Measurements from ENCODE around the gene TMEM245.

TMEM245 gene

DNA sequence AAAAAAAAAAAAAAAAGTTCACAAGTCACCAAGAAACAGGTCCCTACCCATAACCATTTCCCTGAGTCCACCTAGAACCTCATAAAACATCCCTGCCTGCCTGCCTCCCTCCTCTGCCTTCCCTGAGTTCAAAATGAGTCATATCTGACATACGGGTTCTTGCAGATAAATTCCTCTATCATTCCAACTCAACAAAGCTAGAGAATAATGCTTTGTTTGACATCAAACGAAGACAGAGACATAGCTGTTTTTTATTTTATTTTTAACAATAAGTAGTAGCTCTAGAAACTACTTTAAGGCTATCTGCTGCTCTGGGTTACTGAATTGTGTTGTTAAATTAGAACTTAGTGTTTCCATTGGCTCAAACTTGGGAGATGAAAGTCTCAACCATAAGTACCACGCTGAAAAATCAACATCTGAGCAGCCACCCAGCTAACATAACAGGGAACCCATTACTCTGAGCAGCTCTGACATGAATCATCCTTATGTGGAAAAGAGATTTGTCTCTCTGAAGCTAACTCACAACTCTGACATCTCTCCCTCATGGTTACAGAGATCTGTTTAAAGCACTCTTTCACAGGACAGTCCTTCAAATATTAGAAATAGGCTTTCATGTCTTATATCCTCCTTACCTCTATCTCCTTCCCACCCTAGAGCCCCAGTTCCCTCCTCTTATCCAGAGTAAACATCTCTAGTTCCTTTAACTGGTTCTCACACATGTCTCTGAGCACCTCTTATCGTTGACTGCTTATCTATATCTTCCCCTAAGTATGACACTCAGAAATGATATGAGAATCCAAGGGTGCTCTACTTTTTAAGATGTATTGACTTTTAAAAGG lies 12.1 kb downstream of the TMEM245 start:
- in situ Hi-C loops (cut with MboI; ENCODE audit: low sequenced_read_pairs), result no loop called here

DNA sequence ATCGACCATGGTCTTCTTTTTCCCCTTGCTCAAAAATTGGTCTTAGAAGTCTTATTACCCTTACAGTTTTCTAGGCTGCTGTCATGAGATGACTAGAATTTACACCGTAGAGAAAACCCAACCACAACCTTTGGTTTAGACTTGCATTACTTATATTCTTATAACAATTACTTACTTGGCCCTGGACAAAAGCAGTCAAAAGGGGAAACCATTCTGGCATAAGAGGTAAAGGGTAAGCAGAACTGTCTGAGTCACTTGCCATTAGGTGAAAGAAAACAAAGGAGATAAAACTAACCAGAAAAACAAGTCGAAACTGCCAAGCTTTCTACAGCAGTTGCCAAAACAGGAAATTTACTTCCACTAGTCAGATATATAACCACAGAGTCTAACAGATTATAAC lies 17.9 kb downstream of the TMEM245 start:
- in situ Hi-C loops (cut with MboI; ENCODE audit: low sequenced_read_pairs), result no loop called here

DNA sequence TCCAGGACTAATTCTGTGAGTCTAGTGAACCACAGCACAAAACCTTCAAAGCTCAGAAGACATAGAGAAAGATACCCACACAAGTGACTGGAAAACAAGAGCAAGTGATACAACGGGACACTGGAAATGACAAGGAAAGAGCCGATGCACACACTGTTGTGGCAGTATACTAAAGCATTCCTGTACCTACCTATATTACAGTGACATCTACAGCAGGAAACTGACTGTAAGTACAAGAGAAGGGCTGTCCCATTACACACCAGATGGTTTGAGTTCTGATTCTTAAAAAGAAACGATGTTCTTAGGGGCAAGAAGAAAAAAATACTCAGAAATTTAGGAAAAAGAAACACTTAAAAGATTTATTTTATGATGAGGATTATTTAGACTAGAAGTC lies 18.5 kb downstream of the TMEM245 start:
- in situ Hi-C loops (cut with MboI; ENCODE audit: low sequenced_read_pairs), result no loop called here

DNA sequence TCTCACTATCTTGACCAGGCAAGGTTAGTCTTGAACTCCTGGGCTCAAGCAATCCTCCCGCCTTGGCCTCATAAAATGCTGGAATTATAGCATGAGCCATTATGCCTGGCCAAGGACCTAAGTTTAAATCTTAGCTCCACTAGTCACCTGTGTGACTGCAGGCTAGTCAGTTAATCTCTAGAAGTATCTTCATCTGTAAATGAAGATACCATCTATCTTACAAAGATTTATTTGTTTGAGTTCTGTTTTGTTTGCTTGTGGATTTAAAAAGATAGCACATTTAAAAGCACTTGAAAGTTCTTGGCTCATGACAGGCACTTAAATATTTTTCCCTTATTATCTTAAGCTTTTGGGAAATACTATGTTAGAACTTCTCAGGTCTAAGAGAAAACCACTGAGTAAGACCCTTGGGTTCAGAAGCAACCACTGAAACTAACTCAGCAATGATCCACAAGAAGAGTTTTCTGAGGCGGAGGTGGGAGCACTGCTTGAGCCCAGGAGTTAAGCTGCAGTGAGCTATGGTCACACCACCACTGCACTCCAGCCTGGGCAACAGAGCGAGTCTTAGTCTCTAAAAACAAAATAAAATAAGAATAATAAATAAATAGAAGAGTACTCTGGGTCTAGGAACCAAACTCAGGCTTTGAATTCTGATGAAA lies 19.1 kb downstream of the TMEM245 start:
- in situ Hi-C loops (cut with MboI; ENCODE audit: low sequenced_read_pairs), result no loop called here

DNA sequence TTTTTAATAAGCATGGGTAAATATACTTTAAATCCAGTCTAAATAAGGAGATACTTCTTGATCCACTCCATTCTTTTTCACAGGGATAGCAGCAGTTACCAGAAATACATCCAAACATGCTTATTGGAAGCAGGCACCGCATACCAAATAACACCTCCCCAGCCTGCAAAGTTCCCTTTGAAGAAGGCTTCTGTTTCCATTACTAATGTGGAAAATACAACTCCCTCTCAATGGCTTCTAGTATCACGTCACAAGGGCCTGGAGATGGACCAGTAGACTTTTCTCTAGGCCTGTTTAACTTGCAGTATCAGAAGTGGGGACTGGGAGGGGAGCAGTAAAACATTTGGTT lies 20.8 kb downstream of the TMEM245 start:
- in situ Hi-C loops (cut with MboI; ENCODE audit: low sequenced_read_pairs), result no loop called here

DNA sequence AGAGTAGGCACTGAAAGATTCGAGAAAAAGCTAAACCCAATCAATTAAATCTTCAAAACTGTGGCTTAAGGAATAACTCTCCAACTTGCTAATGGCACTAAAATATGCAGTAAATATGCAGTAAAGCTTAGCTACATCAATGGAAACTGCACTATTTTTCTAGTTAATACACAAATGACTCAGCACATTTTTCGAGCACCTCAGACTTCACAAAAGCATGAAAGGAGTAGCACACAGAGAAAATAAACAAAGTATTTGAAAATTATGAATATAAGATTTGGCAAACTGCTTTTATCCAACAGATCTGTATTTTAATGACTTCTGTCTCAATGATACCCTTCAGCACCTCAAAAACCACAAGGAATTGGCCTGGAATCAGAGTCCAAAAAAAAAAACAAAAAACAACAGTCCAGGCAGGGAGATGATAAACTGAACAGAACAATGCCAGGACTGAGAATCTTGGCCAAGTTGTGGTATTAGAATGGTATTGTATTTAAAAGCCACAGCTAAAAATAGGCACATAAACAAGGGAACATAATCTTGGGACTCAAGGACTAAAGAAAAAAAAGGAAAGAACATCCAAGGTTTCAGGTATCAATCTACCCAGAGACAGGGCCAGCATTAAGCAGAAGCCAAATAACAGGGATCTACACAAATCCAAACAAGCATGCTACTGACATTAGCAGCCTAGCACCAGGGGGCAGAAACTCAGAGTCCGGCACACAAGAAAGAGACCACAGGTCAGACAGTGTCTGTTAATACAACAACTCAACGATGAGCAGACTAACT lies 21.4 kb downstream of the TMEM245 start:
- in situ Hi-C loops (cut with MboI; ENCODE audit: low sequenced_read_pairs), result no loop called here

DNA sequence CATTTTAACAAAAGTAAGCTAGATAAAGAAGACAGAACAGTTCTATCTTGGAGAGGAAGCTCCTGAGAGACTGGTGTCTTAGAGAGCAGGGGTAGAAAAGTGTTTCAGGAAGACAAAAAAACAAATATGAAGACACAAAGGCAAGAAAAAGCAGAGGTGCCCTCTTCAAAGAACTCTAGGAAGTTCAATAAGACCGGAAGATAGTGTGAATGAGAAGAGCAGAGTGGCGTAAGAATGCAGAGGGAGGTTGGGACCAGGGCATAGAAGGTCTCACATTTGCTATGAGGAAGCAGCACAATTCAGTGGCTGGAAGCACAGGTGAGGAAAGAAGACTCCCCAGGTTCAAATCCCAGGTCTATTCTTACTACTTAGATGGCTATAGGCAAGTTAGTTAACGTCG lies 22.6 kb downstream of the TMEM245 start:
- in situ Hi-C loops (cut with MboI; ENCODE audit: low sequenced_read_pairs), result no loop called here

DNA sequence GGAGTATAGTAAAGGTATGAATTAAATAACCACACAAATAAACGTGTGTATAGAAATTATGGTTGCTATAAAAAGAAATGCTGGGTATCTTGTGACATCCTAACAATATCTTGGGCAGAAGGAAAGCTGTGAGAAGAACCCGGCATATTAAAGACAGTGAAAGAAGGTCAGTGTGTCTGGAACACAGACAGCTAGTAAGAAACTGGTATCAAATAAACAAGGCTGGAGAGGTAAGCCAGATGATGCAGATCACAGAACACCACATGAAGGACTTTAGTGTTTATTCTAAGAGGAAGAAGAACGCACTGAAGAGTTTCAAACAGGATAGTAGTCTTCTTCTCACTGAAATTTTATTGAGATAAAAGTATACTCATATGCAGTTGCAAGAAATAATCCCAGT lies 24.4 kb downstream of the TMEM245 start:
- in situ Hi-C loops (cut with MboI; ENCODE audit: low sequenced_read_pairs), result no loop called here

DNA sequence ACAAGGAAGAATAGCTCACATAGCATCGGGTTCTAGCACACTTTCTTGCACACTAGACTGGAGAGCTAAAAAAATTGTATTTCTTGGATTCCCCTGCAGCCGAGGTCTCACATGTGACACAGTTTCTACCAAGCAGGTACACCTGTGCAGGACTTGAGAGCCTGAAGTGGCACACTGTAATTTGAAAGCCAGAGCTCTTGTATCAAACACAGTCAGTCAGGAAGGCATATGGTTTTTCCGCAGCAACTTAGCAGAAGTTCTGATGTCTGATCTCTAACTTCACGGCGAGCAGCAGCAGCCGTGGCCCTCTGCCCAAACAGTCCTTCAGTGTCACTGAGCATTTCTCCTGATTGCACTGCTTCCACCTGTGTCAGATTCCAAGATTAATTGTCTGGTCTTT lies 25.5 kb downstream of the TMEM245 start:
- in situ Hi-C loops (cut with MboI; ENCODE audit: low sequenced_read_pairs), result no loop called here

DNA sequence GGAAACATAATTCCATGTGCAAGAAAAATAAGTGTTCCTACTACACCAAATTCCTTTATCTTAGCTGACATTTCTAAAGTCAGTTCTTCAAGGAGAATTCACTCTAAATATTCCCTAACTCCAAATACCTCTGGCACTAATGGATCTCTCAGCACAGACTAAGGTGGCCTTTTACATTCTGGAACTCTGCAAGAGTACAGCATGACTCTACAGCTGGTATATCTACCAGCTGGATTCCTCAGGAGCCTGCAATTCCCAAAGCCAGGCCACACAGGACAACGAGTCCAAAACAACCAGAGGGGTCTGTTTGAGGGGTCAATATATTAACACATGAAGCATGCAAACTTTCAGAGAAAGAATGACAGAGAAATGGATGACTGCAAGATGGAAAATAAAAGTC lies 27.2 kb downstream of the TMEM245 start:
- in situ Hi-C loops (cut with MboI; ENCODE audit: low sequenced_read_pairs), result no loop called here

DNA sequence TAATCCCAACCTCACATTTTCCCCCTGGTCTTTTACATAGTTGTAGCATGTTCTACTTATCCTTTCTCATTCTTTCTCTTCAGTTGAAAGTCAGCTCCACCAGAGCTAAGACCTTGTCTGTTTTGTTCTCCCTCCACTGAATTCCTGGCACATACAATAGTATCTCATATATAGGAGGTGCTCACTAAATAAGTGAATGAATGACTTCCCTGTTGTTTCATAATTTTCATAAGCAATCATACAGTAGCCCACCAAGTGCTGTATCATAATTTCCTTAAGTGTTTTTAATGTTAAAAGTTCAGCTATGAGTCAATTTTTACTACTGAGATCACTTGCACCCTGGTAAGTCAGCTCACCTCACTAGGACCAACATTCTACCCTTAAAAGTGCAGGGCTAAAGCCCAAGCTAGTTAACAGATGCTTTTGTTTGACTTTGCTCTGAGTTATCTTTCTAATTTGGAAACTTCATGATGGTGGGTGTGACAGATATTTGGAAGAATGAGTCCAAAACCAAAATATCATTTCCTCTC lies 27.6 kb downstream of the TMEM245 start:
- in situ Hi-C loops (cut with MboI; ENCODE audit: low sequenced_read_pairs), result no loop called here

DNA sequence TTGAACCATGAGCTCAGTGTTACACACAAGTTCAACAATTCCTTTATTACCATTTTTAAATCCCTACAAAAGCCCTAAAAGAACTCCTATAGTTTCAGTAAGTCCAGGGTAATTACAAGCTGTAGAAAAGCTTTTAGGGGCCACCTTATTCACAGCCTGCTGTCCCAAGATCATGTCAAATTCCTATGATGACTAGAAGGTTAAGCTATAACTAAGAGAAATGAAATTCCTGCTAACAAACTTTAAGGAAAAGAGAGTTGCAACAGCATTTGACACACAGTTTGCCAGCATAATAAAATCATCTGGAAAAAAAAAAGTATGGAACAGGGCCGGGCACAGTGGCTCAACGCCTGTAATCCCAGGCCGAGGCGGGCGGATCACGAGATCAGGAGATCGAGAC lies 31.5 kb downstream of the TMEM245 start:
- in situ Hi-C loops (cut with MboI; ENCODE audit: low sequenced_read_pairs), result no loop called here

DNA sequence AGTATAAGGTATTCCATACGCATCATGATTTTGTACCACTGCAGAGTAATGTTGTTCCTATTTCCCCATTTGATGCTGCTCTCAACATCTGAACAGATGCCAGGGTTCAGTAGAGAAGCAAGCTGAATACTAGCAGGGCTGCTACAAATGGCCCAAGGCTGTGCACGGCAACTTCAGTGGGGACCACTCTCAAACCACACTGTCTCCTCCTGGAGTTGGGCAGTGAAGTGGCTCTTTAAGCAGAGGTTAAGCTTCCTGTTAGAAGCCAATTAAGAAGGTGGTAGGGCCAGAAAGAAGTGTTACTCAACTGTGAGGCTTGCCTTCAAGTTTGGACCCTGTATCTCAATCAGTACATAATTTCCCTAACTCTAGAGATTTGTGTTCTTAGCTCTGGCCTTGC lies 32.0 kb downstream of the TMEM245 start:
- in situ Hi-C loops (cut with MboI; ENCODE audit: low sequenced_read_pairs), result no loop called here

DNA sequence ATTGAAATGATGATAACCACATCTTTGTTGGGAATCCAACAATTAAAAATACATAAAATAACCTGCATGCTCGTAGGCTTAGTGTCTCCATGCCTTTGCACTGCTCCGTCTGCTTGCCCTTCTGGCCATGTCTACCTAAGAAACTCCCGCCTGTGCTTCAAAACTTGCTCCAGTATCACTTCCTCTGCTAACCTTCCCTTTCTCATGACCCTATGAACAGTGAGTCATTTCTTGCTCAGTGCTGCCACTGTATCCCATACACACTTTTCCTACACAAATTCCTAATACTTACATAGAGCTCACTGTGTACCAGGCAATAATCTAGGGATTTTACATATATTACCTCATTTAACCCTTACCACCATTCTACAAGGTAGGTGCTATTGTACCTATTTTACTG lies 33.5 kb downstream of the TMEM245 start:
- in situ Hi-C loops (cut with MboI; ENCODE audit: low sequenced_read_pairs), result no loop called here

DNA sequence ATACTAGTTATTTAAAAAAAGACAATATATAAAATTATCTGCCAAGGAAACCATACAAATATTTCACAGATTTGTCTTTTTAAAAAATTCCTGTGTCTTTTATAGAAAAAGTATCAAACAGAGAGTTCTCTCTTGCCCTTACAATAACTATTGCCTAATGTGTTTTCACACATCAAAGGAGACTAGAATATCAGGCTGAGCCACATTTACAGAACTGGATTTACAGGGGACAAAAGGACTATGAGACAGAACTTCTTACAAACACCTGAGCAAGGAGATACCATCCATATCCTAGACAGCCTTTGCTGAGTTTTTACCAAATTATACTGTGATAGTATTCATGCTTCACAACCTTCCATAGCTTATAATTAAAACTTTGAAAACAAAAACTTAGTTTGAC lies 34.2 kb downstream of the TMEM245 start:
- in situ Hi-C loops (cut with MboI; ENCODE audit: low sequenced_read_pairs), result no loop called here

DNA sequence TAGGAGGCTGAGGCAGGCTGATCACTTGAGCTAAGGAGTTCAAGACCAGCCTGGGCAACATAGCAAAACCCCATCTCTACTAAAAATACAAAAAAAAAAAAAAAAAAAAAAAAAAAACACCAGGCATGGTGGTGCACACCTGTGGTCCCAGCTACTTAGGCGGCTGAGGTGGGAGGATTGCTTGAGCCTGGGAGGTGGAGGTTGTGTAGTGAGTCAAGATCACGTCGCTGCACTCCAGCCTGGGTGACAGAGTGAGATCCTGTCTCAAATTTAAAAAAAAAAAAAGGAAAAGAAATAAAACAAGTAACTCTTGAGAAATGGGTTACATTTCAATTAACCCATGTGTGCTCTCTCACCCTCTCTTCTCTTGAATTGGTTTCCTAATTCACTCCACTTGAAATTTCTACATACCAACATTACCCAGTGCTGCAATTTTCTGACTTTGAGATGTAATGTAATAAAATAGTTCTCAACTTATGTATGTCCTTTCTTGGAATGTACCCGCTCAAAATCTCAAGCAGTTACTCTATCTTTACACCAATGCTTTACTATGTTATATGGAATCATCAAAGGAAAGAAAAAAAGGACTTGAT lies 35.8 kb downstream of the TMEM245 start:
- in situ Hi-C loops (cut with MboI; ENCODE audit: low sequenced_read_pairs), result no loop called here

DNA sequence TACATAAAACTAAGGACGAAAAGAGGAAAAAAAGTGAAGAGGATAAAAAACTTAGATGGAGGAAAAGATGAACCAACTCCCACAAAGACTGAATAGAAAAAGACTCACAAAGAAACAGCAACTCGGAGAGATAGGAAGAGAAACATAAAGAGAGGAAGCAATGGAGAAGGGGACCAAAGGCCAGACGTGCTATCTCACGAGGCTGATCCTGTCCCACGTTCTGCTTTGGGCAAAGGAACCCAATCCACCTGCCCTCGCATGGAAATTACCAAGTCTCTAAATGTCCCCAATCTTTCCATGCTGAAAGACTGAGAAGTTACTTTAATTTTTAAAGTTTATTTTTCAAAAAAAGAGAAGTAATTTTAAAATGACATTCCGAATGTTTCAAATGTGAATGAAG lies 36.6 kb downstream of the TMEM245 start:
- in situ Hi-C loops (cut with MboI; ENCODE audit: low sequenced_read_pairs), result no loop called here

DNA sequence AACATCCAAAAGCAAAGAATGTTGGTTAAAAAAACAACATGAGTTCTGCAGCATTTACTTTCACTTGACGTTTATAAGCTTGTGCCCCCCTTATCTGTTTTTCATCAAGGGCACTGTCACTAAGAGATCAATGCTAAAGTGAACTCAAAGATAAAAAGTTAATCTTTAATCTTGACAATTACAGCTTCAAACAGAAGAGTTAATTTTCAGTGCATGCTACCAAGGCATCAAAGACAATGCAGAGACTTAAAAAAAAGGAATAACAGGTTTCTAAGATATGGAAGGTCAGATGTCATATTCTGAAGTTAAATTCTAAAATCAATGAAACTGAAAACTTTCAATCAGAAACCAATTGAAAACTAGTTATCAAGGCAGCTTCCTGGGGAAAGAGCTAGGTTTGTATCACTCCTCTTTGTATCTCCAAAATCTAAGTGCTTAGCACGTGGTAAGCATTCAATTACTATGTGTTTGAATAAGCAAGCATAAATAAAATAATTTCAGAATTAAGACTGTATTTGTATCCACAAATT lies 37.6 kb downstream of the TMEM245 start:
- in situ Hi-C loops (cut with MboI; ENCODE audit: low sequenced_read_pairs), result no loop called here

DNA sequence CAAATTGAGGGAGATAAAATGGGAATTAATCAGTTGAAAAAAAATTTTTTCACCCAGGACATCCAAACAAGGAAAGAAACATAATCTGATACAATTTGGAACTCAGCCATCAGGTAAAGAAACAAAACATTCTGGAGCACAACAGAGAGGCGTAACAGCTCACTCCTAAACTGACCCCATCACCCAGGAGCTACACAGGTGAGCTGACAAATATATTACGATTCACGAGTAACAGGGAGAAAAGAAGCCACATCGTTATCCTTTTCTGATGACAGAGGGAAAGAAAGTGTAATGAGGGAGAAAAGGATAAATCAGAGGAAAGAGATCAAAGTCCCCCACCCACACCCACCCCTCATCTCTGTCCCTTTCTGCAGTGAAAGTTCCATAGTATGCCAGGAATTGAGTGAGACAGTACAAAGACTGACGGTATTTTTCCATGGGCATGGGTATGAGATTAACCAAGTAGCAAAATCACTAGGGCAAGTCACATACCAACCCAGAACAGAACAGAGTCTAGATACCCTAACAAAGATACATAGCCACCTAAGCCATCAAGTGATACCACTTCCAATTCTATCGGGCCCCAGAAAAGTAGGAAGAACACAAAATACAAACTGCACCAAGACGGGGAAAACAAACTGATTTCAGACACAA lies 45.4 kb downstream of the TMEM245 start:
- in situ Hi-C loops (cut with MboI; ENCODE audit: low sequenced_read_pairs), result no loop called here

DNA sequence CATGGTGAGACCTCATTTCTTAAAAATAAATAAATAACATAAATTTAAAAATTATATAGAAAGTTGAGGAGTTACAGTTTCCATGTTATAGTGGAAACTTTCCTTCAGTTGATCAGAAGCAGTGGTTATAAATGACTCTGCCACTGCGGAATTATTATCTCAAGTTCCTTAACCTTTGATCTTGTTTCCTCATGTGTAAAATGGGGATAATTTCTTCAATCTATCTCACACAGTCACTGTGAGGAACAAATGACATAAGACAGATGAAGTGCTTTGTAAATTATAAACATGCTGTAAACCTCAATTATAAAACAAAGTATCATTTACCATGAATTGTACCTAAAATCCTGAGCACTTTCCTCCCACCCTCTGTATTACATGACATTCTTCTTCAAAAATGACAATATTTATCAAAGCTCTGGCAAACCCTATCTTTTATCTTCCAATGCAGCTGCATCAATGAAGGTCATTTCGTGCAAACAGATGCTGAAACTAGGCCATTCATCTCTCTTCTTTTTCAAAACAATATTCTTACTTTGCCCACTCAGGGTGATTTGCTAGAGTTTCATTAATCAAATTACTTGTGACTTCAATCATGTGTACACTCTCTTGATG lies 46.8 kb downstream of the TMEM245 start:
- in situ Hi-C loops (cut with MboI; ENCODE audit: low sequenced_read_pairs), result no loop called here
